NOMO-1 treated with dmso at 0.1 percent for 144 hours (cell line): ENCODE results near the gene GAD1.
A peak's percentile ranks its signal among the peaks of the same experiment; 100 is the strongest.

Source experiments
- DNase-seq: peaks from one replicate; lab custom pipeline; 2025; ENCODE audit not compliant: unreplicated experiment; lab: John Stamatoyannopoulos, UW

GAD1 gene

DNA sequence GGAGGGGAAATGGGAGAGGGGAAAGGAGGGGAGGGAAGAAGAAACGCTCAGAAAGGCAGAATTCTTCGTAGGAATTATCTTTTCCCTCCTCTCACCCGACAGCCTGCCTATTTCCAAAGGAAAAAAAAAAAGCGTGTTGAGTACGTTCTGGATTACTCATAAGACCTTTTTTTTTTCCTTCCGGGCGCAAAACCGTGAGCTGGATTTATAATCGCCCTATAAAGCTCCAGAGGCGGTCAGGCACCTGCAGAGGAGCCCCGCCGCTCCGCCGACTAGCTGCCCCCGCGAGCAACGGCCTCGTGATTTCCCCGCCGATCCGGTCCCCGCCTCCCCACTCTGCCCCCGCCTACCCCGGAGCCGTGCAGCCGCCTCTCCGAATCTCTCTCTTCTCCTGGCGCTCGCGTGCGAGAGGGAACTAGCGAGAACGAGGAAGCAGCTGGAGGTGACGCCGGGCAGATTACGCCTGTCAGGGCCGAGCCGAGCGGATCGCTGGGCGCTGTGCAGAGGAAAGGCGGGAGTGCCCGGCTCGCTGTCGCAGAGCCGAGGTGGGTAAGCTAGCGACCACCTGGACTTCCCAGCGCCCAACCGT, at the start of gene GAD1:
TSS of gene GAD1 (plus strand) at position 384 of the 589 bp plus-strand sequence. CDS start 1,705 bp downstream, outside the sequence.
- DNase-seq: peak; percentile 85

DNA sequence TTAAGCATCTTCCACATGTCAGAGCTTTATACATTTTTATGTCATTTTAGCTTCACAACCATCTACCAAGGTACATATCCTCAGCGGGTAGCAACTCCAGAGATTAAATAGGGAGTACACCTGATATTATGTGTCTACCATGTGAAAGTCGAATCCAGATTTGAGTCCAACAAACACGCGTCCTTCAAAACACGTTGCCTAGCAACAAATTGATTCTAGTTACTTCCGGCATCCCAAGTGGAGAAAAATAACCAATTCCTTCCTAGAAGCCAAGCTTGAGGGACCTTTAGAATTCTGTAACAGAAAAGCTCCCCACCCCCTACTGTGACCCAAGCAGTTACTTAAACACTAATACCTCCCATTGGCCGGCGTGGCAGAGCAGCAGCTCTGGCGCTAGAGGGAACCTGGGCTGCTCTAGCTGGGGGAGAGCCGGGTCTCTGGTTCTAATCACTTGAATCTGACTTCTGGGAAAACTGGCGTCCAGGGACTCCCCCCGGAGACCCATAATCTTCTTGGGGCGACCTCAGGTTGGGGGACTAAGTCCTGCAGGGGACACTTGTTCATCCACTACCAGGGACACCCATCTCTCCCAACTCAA, 46.6 kb upstream of the GAD1 start, which contains the start of gene ERICH2:
TSS of gene ERICH2 (plus strand) at position 371 of the 598 bp plus-strand sequence. CDS start 304 bp downstream, outside the sequence.
- peak; percentile 60 for DNase-seq

DNA sequence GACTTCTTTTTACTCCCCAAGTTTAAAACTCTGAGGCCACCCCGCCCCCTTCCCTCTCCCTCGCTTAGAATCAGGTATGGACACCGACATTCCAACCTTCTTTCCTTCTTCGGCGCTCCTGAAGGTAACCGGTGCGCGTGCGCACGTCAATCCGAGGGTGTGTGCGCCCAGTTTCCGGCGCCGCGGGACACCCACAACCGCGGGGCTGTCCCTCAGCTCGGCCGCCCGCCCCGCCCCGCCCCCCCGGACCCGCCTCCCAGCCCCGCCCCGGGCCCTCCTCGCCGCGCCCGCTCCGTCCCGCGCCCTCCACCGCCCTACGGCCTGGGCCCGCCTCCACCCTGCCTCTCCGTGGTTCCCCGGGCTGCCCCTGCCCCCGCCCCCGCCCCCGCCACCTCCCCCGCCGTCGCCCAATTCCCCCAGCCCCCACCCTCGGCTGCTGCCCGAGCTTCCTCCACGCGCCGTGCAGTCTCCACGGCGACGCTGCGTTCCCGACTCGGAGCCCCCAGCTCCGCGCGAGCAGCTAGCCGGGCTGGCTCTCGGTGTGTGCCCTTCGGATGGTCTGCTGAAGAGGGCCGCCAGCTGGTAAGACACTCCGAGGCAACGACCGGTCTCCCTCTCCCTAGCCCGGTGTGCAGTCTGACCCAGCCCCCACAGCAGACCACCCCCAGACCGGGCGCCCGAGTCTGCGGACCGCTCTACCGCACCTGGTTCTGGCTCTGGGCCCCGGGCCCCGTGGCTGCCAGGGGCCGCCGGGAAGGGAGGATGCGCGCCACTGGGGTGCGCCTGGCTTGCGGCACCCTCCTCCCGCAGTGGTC, 45.9 kb upstream of the GAD1 start:
- DNase-seq: peak; percentile 72

DNA sequence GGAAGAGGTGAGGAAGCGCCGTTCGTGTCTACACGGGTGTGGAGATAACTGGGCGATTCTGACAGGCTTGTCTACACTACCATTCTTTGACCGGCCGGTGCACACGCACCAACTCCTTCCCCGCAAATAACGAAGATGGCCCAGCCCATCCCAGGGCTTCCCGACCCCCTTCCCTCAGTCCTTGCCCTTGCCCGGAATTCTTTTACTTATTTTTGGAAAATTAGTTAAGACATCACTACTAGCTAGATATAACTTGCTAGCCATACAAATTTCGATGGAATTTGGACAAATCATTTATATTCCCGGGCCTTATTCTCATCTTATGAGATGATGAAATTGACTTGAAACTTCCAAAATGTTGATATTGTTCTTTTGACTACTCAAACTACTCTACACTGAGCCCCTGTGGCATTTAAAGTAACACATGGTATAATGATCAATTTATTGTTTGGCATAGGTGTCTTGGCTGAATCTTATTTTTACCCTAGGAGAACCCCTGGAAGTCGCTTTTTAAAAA, 45.2 kb upstream of the GAD1 start:
- no peak for DNase-seq

DNA sequence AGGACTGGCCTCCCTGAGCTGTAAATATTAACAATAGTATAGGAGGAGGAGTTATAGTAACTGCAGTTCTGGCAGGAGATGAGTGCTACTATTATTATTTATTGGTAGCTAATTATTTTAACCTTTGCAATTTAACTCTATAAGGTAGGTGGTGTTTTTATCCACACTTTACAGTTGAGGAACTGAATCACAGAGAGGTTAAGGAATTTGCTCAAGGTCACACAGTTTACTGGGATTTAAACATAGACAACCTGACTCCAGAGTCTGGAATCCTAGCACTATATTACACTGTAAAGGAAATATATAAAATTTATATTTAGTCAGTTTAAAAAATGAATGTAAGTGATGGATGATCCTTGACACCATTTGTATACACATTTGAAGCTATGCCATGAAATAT, 44.4 kb upstream of the GAD1 start:
- no peak for DNase-seq

DNA sequence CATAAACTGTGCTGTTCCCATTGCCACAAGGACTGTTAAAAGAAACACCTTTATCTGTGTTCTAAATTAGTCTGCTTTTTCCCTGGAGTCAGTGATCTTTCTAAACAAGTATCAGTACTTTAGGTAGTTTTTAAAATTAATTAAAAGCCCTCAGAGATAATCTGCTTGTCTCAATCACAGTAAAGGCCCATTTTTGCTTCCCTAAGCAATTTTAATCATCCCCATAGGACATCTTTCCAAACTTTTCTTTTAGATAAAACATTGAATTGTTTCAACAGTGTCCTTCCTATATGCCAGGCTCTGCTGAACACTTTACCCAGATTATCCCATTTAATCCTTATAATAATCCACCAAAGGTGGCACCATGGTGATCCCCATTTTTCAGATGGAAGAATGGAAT, 42.6 kb upstream of the GAD1 start:
- DNase-seq: no peak

DNA sequence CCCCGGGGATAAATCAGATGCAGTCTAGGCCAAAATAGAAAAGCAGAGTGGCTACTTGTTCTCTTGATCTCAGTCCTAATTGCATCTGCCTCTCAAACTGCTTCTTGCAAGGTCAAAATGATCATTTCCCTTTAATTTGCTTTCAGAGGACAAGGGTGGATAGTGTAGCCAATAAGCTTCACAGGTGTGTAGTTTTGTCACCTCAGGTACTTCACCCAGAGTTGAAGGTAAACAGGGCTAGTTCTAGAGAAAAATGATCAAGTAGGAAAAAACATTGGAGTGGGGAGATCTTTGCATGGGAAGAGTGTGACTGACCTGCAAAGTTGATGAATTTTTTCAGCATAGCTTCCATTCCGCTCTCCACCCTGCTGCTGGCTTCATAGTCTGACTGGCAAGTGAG, 37.8 kb upstream of the GAD1 start:
- no peak for DNase-seq

DNA sequence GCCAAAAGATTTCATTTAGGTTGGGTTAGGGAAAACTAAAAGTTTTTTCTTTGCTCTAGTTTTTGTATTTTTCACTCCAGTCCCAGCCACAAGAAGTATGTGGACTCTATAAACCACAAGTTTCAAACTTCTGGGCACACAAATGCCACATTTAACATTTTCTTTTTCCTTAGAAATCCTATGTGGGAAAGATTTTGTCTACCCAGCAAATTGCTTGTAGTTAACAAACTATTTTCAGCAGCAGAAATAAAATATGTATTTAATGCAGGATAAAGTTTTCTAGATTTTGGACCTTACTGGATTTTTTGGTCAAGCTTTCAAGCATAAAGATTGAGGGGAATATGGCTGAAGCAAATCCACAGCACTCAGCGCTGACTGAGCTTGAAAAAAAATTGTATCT, 37.4 kb upstream of the GAD1 start:
- no peak for DNase-seq

DNA sequence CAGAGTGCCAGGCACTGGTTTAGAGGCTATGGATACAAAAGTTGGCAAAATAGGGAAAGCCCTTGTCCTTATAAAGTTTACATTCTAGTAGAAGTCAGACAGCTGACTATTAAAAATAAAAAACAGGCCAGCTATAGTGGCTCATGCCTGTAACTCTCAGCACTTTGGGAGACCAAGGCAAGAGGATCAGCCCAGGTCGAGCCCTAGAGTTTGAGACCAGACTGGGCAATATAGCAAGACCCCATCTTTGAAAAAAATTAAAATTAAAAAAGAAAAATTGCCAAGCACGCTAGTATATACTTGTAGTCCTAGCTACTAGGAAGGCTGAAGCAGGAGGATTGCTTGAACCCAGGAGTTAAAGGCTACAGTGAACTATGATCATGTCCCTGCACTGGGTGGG, 34.0 kb upstream of the GAD1 start:
- DNase-seq: no peak

DNA sequence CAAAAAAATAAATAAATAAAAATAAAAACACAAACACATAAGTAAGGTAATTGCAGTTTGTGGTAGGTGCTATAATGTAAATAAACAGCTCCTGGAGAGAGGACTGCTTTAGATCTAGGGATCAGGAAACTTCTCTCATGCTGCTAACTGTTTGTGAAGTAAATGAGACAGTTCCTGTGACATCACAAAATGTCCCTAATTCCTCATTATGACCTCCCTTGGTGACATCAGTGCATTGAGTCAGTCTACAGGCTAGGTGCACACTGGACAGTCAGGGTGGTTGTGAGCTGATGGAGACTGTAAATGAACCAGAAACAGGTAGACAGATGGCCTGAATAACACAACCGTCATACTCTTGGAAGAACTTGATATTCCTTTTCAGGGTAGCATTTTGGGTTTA, 33.1 kb upstream of the GAD1 start:
- no peak for DNase-seq

DNA sequence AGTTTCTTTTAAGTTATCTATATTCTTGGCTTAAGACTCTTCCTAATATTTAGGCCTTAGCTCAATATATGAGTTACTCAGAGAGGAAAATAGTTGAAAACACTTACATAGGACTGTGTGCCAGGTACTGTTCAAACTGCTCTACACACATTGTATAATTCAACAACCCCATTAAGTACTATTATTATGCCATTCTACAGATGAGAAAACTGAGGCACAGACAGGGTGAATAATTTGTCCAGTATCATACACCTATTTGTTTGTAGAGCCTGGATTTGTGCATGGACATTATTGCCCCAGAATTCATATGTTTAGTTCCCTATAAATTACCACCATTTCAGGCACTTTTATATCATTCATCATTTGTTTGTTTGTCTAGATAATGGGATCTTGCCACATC, 17.7 kb upstream of the GAD1 start:
- no peak for DNase-seq

DNA sequence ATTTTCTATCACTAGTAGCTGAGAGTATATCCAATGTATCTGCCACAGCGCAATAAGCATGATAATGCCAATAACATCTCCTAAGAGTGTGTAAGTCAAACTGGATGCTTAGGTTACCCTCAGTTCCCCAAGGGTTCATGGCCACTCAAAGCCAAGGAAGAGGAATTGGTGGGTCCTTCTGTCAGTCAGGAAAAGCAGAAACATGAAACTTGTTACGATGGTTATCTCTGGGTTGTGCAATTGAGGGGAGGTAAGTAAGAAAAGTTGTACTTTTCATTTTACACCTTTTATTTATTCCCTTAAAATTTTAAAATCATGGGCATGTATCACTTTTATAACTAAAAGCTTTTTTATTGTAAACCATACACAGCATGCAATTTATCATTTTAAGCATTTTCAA, 10.1 kb upstream of the GAD1 start:
- DNase-seq: no peak

DNA sequence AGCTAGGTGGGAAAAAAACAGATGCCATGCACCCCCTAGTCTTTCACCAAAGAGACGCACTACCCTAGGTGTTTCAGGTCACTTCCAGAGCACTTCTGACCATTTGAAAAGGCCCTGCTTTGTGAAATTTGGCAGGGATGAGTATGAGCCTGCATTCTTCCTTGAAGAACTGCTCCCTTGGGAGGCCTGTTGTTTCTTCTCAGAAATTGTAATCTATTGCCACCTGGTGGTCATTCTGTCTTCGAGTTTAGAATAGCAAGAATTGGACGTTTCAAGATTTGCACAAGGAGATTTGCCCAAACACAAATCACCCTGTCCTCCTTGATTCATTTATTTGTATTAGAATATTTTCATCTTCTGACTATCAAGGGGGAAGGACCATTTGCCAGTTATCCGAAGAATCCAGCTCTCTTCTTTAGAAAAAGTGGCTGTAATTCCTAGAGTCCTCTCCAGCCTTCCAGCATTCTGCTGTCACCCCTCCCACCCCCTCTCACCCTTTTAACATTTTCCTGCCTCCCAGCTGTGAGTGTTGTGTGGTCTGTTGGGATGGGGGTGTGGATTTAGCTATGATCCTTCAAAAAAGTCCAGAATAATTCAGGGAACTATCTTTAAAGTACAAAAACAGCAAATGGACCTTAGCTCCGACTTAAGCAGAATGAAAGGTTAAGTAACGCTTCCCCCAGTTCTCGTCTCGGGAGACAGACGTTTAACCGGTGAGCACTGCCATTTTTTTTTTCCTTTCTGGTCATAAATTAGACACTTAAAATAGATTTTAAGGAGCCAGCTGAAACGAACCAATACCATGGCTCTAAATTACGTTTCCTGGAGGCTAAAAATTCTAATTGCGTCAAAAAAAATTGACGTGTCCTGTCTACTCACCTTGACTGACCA, 3.7 kb upstream of the GAD1 start:
- DNase-seq: no peak

DNA sequence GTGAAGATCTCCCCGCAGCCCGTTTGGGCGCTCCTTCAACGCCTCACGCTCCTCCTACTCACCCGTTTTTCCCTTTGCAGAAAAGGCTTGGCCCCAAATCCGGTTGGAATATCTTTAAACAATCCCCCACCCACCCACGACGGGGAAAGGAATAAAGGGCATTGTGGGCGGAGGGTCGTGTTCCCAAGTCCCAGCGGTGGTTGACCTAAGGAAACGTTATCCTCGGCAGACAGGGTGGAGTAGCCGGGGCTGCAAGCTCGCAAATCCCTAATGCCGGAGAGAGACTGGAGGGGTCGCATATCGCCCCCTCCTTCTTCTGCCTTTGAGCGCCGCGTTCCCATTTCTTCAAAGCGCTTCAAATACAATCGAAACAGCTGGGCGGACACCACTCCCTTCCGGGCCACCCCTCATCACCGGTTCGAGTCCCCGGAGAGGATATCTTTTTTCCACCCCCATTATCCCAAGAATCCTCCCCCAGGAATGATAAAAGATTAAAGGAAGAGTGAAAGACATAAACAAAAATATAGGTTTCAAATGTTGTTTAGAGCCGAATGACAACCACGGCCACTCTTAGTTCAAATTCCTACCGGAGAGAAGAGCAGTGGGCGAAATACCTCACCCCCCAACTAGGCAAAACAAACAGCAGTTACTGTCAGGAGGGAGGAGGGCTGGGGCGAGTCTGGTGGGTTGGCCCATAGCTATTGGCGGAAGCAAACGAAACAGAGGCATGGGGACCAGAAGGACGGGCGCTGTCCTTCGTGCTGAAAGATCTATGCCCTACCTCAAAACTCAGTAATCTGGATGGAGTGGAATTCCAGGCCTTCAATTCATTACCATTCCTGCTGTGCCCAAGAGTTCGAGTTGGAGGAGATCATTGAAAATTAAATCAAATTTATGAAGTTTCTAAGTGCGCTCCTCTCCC, 2.8 kb upstream of the GAD1 start:
- no peak for DNase-seq

DNA sequence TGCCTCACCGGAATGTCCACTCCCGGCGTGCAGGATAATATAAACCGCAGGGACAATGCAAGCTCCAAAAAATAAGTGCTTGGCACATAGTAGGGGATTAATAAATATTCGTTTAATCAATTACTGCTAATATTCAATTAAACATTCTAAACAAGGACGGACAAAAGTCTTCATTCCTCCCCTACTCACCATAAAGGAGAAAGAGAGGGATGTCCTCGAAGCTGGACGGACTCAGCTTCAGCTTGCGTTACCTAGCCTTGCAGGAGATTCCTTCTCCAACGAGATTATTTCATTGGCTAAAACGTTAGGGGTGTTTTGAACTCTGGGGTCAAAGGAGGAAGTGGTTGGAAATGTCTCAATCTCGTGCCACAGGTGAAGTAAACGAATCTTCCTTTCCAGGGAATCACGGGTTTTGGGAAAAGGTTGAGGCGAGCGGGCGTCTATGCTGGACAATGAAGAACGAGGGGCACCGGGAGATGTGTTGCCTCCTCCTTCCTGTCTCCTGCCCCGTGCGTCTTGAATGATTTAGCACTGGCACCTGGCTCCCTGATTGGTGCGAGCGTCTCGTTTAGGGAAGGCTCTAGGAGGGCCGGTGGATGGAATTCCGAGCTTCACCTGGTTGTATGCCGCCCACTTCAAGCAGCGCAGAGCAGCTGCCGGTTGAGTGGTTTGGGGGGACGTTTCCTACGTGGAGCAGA, 2.0 kb upstream of the GAD1 start:
- DNase-seq: no peak

DNA sequence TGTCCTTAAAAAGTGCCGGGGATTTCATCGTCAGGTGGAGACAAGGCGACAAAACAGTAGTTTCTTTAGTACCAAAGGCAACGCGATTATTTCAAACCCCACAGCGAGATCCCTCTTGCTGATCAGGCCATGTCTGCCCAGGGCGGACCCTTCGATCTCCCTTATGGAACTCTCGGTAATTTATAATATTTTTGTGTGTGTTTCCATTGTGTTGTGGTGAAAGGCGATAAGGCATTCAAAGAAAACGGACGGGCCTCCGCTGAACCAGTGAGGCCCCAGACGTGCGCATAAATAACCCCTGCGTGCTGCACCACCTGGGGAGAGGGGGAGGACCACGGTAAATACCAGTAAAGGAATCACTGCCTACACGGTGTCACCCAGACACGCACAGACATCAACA, 1.4 kb upstream of the GAD1 start:
- no peak for DNase-seq

DNA sequence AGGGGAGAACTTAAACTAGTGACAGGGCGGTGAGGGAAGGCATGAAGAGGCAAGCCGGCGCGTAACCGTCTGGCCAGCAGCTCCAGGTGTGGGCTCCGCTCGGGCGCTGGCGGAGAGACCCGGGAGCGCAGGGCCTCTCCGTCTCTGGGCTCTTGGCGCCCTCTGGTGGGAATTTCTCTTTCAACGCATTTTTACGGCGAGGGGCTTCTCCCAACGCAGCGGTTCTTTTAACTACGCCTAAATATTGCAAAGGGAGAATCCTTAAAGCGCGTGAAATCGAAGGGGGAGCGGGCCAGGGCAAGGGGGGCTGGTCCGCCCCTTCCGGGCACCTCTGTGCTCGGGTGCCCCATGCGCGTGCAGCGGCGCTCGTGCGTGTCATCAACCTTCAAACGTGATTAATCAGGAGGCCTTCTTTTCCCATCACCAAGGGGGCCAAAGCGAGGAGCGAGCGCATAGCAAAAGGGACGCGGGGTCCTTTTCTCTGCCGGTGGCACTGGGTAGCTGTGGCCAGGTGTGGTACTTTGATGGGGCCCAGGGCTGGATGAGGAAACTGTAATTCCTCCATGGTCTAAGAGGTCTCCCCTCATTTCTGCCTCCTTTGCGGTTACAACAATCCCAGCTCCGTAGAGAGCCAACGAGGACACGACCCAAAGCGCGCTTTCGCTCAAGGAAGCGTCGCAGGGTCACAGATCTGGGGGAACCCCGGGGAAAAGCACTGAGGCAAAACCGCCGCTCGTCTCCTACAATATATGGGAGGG, 762 bp upstream of the GAD1 start:
- DNase-seq: peak; percentile 40
